ENCODE results near the gene LDB2. TPM values are rescaled to one million over a fixed set of nuclear protein-coding genes. Genes with fewer than 3 reads are reported as not detected.

LDB2 gene
- total RNA-seq, 1 experiment from 2014 or later, result not detected

GRCh38 chr4:16489226-16489625, 409.2 kb downstream of the LDB2 start:
- intact Hi-C loops (cut with micrococcal nuclease), result no loop called here
- POLR2A ChIA-PET (ENCODE audit: unreplicated experiment), result no interaction called here
- CTCF ChIA-PET, result no interaction called here

GRCh38 chr4:16488084-16488483, 410.4 kb downstream of the LDB2 start:
- H3F3A ChIP-seq (ENCODE audit: low read length, unreplicated experiment), result no peaks in the 10 kb centered on the region
- H4K20me1 ChIP-seq (ENCODE audit: low read length), result no peaks in the 10 kb centered on the region
- DNase-seq (no peak), ATAC-seq (no peak)
- no peak overlapping the region for H3K9ac ChIP-seq (ENCODE audit: low read length)
- intact Hi-C loops (cut with micrococcal nuclease), result no loop called here
- H3K27ac ChIP-seq (ENCODE audit: low read length), result no peak overlapping the region
- POLR2A ChIA-PET (ENCODE audit: unreplicated experiment), result no interaction called here
- BruUV-seq (replicated peaks), result no TSS peak
- no peak overlapping the region for H3K4me3 ChIP-seq (ENCODE audit: low read length)
- CTCF ChIA-PET, result no interaction called here
- H3K79me2 ChIP-seq (ENCODE audit: low read length), result no peaks in the 10 kb centered on the region
- no peak overlapping the region for H3K4me2 ChIP-seq (ENCODE audit: low read length)
- no peaks in the 10 kb centered on the region for H3K4me1 ChIP-seq (ENCODE audit: insufficient read depth, low read length)
- H2AFZ ChIP-seq (ENCODE audit: low read length), result no peak overlapping the region
- H3K9me3 ChIP-seq (ENCODE audit: low read length), result no peaks in the 10 kb centered on the region
- H3K36me3 ChIP-seq (ENCODE audit: low read depth, low read length), result no peaks in the 10 kb centered on the region
- no peak for TF ChIP-seq EZH2 (IDR thresholded peaks at IDR 0.05; ENCODE audit: low read length, unreplicated experiment)
- TF ChIP-seq, protein P1, sequence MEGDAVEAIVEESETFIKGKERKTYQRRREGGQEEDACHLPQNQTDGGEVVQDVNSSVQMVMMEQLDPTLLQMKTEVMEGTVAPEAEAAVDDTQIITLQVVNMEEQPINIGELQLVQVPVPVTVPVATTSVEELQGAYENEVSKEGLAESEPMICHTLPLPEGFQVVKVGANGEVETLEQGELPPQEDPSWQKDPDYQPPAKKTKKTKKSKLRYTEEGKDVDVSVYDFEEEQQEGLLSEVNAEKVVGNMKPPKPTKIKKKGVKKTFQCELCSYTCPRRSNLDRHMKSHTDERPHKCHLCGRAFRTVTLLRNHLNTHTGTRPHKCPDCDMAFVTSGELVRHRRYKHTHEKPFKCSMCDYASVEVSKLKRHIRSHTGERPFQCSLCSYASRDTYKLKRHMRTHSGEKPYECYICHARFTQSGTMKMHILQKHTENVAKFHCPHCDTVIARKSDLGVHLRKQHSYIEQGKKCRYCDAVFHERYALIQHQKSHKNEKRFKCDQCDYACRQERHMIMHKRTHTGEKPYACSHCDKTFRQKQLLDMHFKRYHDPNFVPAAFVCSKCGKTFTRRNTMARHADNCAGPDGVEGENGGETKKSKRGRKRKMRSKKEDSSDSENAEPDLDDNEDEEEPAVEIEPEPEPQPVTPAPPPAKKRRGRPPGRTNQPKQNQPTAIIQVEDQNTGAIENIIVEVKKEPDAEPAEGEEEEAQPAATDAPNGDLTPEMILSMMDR (conservative IDR thresholded peaks at IDR 0.05; ENCODE audit: low read depth, low read length), result no peak
- TF ChIP-seq EZH2phosphoT487 (IDR thresholded peaks at IDR 0.05; ENCODE audit: borderline replicate concordance, low read length), result no peak
- H3K27me3 ChIP-seq (ENCODE audit: low read length), result no peaks in the 10 kb centered on the region
- H3K9me2 ChIP-seq (replicated peaks; ENCODE audit: low read length), result no peaks in the 10 kb centered on the region

More at GRCh38 chr4:16489226-16489625, 409.2 kb downstream of the LDB2 start:
- no peaks in the 10 kb centered on the region for H3K79me2 ChIP-seq (ENCODE audit: low read length)
- DNase-seq (no peak), ATAC-seq (no peak)
- no peak overlapping the region for H3K4me2 ChIP-seq (ENCODE audit: low read length)
- H3K27ac ChIP-seq (ENCODE audit: low read length), result no peak overlapping the region
- H3K9ac ChIP-seq (ENCODE audit: low read length), result no peak overlapping the region
- H2AFZ ChIP-seq (ENCODE audit: low read length), result no peak overlapping the region
- TF ChIP-seq, protein P1 (conservative IDR thresholded peaks at IDR 0.05; ENCODE audit: low read depth, low read length), result no peak
- TF ChIP-seq EZH2 (IDR thresholded peaks at IDR 0.05; ENCODE audit: low read length, unreplicated experiment), result no peak
- no peak for TF ChIP-seq EZH2phosphoT487 (IDR thresholded peaks at IDR 0.05; ENCODE audit: borderline replicate concordance, low read length)
- no peaks in the 10 kb centered on the region for H3K36me3 ChIP-seq (ENCODE audit: low read depth, low read length)
- no peaks in the 10 kb centered on the region for H3F3A ChIP-seq (ENCODE audit: low read length, unreplicated experiment)
- no peaks in the 10 kb centered on the region for H3K9me2 ChIP-seq (replicated peaks; ENCODE audit: low read length)
- no peak overlapping the region for H3K4me3 ChIP-seq (ENCODE audit: low read length)
- H4K20me1 ChIP-seq (ENCODE audit: low read length), result no peaks in the 10 kb centered on the region
- no peaks in the 10 kb centered on the region for H3K9me3 ChIP-seq (ENCODE audit: low read length)
- BruUV-seq (replicated peaks), result no TSS peak
- no peaks in the 10 kb centered on the region for H3K4me1 ChIP-seq (ENCODE audit: insufficient read depth, low read length)
- no peaks in the 10 kb centered on the region for H3K27me3 ChIP-seq (ENCODE audit: low read length)

DNA sequence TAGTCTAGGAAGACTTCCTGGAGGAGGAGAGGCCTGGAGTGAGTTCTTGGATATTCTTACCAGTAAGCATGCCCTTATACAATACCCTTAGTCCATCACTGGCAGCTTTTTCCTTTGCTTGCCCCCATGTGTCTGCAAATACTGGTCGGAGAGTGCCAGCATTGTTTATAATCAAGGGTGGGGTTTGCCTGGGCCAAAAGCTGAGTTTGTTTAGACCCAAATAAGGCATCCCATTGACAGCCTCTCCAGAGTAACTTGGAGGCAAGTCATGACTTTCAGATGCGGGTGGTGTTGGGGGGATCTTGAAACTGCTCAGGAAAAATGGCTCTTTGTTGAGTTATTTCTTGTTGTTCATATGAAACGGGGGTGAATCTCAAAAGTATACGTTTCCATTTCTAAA, 413.7 kb downstream of the LDB2 start:
- ATAC-seq (no peak), DNase-seq (no peak)
- Histone ChIP-seq H3K9ac (ENCODE audit: low read length) (no peak overlapping the region), H3K9me2 (replicated peaks; ENCODE audit: low read length) (no peaks in the 10 kb centered on the region), H3K27me3 (ENCODE audit: low read length) (no peaks in the 10 kb centered on the region), H2AFZ (ENCODE audit: low read length) (no peak overlapping the region), H3K4me3 (ENCODE audit: low read length) (no peak overlapping the region), H3K79me2 (ENCODE audit: low read length) (no peaks in the 10 kb centered on the region), H3K4me2 (ENCODE audit: low read length) (no peak overlapping the region), H3K36me3 (ENCODE audit: low read depth, low read length) (no peaks in the 10 kb centered on the region), H4K20me1 (ENCODE audit: low read length) (no peaks in the 10 kb centered on the region), H3K27ac (ENCODE audit: low read length) (no peak overlapping the region), H3F3A (ENCODE audit: low read length, unreplicated experiment) (no peaks in the 10 kb centered on the region), H3K9me3 (ENCODE audit: low read length) (no peaks in the 10 kb centered on the region), H3K4me1 (ENCODE audit: insufficient read depth, low read length) (no peaks in the 10 kb centered on the region)
- intact Hi-C loops (cut with micrococcal nuclease), result no loop called here
- TF ChIP-seq EZH2phosphoT487 (IDR thresholded peaks at IDR 0.05; ENCODE audit: borderline replicate concordance, low read length), result no peak
- TF ChIP-seq, protein P1 (conservative IDR thresholded peaks at IDR 0.05; ENCODE audit: low read depth, low read length), result no peak
- no peak for TF ChIP-seq EZH2 (IDR thresholded peaks at IDR 0.05; ENCODE audit: low read length, unreplicated experiment)
- ChIA-PET CTCF (no interaction called here), POLR2A (ENCODE audit: unreplicated experiment) (no interaction called here)
- BruUV-seq (replicated peaks), result no TSS peak

Measured in PC-3 (cell line).